HFFc6 (cell line): ENCODE results near the gene ARHGAP28. TPM values are rescaled to one million over a fixed set of nuclear protein-coding genes. Genes with fewer than 3 reads are reported as not detected.

Source experiments
- DNase-seq: peaks from one replicate; pipeline ENCODE4 v3.0.0-alpha.2; 2018
- H3K27ac Mint-ChIP-seq: 2 replicates; pipeline ENCODE4 v1.8.0; 2020; ENCODE audit warnings: mild to moderate bottlenecking, mixed read lengths
- H3K27me3 Mint-ChIP-seq: 2 replicates; pipeline ENCODE4 v1.8.0; 2021; ENCODE audit warnings: mild to moderate bottlenecking, moderate library complexity, mixed read lengths; ENCODE audit not compliant: insufficient read depth
- H3K36me3 Mint-ChIP-seq: 2 replicates; pipeline ENCODE4 v1.8.0; 2021; ENCODE audit warnings: low read depth, mixed read lengths
- H3K4me1 Mint-ChIP-seq: 2 replicates; pipeline ENCODE4 v1.8.0; 2020; ENCODE audit warnings: low read depth, mixed read lengths
- H3K4me3 Mint-ChIP-seq: 2 replicates; pipeline ENCODE4 v1.8.0; 2020; ENCODE audit warnings: mild to moderate bottlenecking, moderate library complexity, mixed read lengths
- H3K9me3 Mint-ChIP-seq: 2 replicates; pipeline ENCODE4 v1.8.0; 2020; ENCODE audit warnings: mild to moderate bottlenecking, mixed read lengths
- total RNA-seq, 6 experiments: library from RNA; stranded (reverse); fragmentation: NEBNext Ultra II Directional; extraction: Animal tissue kit (Norgen Biotek cat#: 25700); gene quantifications; 2 replicates in 1 of 6; 3 replicates in 5 of 6; pipeline ENCODE4 v1.2.3, GENCODE V29; 2021
- TF ChIP-seq, protein P1 (sequence below): fragments of 200-600 bp; sonication (generic); IDR thresholded peaks from 2 replicates; pipeline ENCODE4 v1.5.0; 2021; ENCODE audit warnings: antibody characterized with exemption, mild to moderate bottlenecking

The ARHGAP28 gene
- total RNA-seq, 6 experiments from 2014 or later = 0.05 to 0.97 (median 0.39) TPM; not detected in 1

DNA sequence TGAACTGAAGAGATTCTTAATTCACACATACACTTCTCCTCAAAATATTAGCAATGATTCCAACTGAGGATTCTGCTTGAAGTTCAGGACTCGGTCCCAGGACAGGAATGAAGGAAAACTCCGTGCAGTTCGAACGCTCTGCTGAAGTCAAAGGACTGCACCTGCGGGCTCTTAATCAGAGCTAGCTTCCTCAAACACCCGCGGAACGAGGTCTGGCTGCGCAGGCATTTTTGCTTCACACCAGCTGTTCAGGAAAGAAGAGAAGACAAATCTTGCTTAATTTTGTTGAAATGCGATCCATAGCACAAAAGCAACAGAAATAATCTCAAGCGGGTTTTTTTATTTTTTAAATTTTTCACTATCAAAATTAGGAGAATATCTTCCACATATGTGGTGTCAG, 212.5 kb downstream of the ARHGAP28 start:
- H3K27ac Mint-ChIP-seq = no peak overlapping the region

DNA sequence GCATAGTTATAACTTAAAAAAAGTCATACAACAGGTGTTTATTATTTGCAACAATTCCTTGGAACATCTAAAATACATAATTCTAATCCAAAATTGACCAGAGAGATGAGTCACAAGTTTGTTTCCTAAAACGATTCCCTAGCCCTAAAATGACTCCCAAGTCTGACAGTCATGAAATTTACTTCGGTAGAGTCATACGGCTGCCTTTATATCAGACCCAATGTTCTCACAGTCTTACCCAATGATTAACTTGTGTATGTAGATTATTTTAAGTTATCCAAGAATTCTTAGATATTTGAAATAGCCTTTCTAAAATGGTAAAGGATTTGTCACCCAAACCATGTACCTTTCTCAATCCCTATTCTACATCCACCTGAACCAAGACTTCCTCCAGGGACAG, 213.2 kb downstream of the ARHGAP28 start:
- Mint-ChIP-seq H3K27me3 (no peaks in the 10 kb centered on the region; the same call in 1 of the 2 replicates), H3K9me3 (no peaks in the 10 kb centered on the region; the same call in 1 of the 2 replicates), H3K27ac (no peak overlapping the region), H3K4me1 (no peaks in the 10 kb centered on the region), H3K4me3 (no peak overlapping the region), H3K36me3 (no peaks in the 10 kb centered on the region; the same call in 1 of the 2 replicates)
- TF ChIP-seq, protein P1, sequence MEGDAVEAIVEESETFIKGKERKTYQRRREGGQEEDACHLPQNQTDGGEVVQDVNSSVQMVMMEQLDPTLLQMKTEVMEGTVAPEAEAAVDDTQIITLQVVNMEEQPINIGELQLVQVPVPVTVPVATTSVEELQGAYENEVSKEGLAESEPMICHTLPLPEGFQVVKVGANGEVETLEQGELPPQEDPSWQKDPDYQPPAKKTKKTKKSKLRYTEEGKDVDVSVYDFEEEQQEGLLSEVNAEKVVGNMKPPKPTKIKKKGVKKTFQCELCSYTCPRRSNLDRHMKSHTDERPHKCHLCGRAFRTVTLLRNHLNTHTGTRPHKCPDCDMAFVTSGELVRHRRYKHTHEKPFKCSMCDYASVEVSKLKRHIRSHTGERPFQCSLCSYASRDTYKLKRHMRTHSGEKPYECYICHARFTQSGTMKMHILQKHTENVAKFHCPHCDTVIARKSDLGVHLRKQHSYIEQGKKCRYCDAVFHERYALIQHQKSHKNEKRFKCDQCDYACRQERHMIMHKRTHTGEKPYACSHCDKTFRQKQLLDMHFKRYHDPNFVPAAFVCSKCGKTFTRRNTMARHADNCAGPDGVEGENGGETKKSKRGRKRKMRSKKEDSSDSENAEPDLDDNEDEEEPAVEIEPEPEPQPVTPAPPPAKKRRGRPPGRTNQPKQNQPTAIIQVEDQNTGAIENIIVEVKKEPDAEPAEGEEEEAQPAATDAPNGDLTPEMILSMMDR = no peak
- no peak for DNase-seq

More for the DNA sequence above, 212.5 kb downstream of the ARHGAP28 start:
- Mint-ChIP-seq H3K27me3 (no peaks in the 10 kb centered on the region; the same call in 1 of the 2 replicates), H3K36me3 (no peaks in the 10 kb centered on the region), H3K9me3 (no peaks in the 10 kb centered on the region; the same call in 1 of the 2 replicates), H3K4me1 (no peaks in the 10 kb centered on the region), H3K4me3 (no peak overlapping the region)
- TF ChIP-seq, protein P1 = no peak
- DNase-seq = no peak

DNA sequence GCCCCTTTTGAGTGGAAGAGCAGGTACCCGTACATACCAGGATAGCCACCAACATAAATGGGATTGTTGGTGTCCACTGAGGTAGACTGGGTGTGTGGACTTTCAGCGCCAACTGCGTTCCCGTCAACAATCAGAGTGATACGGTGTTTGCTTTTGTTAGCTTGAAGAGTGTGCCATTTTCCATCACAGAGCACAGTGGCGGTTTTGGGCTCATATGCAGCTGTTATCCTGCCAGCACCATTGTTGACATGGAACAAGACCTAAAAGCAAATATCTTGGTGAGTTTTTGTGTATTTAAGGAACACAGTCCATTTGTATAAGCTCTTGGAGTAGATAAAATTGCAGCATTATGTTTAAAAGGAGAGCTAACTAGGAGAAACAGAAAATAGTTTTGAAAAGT, 213.6 kb downstream of the ARHGAP28 start:
- Mint-ChIP-seq H3K36me3 (no peaks in the 10 kb centered on the region; the same call in 1 of the 2 replicates), H3K4me1 (no peaks in the 10 kb centered on the region), H3K27me3 (no peaks in the 10 kb centered on the region; the same call in 1 of the 2 replicates), H3K4me3 (no peak overlapping the region), H3K27ac (no peak overlapping the region), H3K9me3 (no peaks in the 10 kb centered on the region)
- no peak for DNase-seq
- TF ChIP-seq, protein P1 = no peak

DNA sequence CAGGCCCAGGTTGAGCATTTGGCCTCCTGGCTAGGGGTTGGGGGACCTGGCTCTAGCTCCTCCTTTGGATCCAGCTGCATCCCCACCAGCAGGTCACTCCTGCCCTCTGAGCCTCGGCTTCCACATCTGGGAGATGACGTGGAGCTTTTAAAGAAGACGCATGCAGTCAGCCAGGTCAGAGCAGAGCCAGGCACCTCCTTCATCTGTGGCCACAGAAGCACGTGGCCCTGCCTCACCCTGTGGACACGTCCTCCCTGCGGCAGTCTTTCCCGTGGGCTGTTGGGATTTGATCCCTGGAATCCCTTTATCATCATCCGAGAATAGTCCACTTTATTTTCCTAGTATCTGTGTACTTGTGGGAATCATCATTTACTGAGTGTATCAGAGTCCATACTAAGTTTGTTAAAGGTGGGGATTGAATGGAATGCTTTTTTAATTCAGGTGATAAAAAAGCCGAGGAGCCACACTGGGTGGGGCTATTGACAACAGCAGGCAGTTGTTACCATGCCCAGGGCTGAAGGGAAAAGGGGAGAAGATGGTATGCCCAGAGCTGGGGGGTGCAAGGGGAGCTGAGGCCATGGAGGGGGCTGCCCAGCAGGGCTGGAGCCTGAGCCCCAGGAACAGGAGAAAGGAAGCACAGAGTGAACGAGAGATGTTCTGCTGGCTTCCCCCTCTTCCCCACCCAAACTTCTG, 218.0 kb downstream of the ARHGAP28 start:
- H3K36me3 Mint-ChIP-seq = no peaks in the 10 kb centered on the region; the same call in 1 of the 2 replicates
- DNase-seq = no peak
- peaks cover 2% of the 10 kb centered on the region; the same call in 1 of the 2 replicates for H3K27me3 Mint-ChIP-seq
- peaks cover 11% of the 10 kb centered on the region for H3K9me3 Mint-ChIP-seq
- TF ChIP-seq, protein P1 = no peak
- no peak overlapping the region for H3K27ac Mint-ChIP-seq
- no peaks in the 10 kb centered on the region for H3K4me1 Mint-ChIP-seq
- H3K4me3 Mint-ChIP-seq = no peak overlapping the region

DNA sequence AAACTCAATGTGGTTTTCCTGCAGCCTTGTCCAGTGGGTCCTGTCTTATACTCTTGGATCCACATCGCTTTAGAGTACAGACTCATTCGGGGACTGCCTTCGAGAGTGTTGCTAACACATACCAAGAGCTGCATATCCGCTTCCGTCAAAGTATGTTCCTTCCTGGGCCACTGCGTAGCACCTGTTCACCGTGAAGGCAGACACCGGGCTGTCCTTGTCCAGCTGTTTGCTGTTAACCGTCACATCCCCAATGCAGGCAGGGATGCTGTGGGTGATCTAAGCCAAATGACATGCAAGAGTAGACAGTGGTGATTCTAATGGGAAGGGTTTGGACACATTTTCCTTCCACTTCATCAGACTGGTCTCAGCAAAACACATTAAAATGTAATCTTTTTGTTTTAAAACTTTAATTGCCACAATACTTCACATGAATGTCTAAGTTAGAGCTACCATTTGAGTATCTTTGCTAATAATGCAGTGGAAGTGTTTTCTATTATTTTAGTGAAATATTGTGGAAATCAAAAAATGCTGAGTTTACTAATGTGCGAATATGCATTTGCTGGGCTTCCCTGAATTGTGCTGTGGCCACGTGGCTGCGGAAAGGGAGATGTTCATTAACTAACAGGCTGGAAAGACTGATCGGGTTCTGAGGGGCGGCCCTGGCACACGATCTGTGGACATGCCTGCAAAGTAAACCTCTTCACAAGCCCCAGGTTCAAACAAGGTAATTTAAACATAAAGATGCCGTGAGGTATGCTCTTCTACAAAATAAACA, 219.0 kb downstream of the ARHGAP28 start:
- peaks cover 2% of the 10 kb centered on the region; the same call in 1 of the 2 replicates for H3K27me3 Mint-ChIP-seq
- no peaks in the 10 kb centered on the region for H3K4me1 Mint-ChIP-seq
- no peak overlapping the region for H3K4me3 Mint-ChIP-seq
- H3K9me3 Mint-ChIP-seq = peaks cover 13% of the 10 kb centered on the region
- H3K27ac Mint-ChIP-seq = no peak overlapping the region
- DNase-seq = no peak
- H3K36me3 Mint-ChIP-seq = no peaks in the 10 kb centered on the region; the same call in 1 of the 2 replicates
- TF ChIP-seq, protein P1 = no peak
